Vagina (tissue), 2 donors: ENCODE results near the gene LIF.

ENCODE experiments used
- CTCF ChIP-seq, 3 experiments: fragments of 450-650 bp in 2 of 3; fragments of 200-600 bp in 1 of 3; sonication (generic) in 1 of 3; IDR thresholded peaks; one replicate each; pipeline ENCODE4 v1.5.1; 2017 to 2019; ENCODE audit warnings: antibody characterized with exemption in 3 of 3, mild to moderate bottlenecking in 2 of 3, moderate library complexity in 2 of 3
- POLR2AphosphoS5 ChIP-seq, 2 donors: sonication (generic); formaldehyde crosslinking; IDR thresholded peaks; one replicate each; pipeline ENCODE4 v1.9.0; 2017; ENCODE audit warnings: antibody characterized with exemption in 2 of 2, mild to moderate bottlenecking in 2 of 2, low read depth in 1 of 2; ENCODE audit not compliant: insufficient read depth in 1 of 2

GRCh38 chr22:30247974-30248373 lies 1.4 kb upstream of the LIF start:
- TF ChIP-seq CTCF (IDR thresholded peaks at IDR 0.05) (no peak), POLR2AphosphoS5 (IDR thresholded peaks at IDR 0.05; ENCODE audit: insufficient read depth in 1 of 2, low read depth in 1 of 2) (no peak)
